HepG2 (cell line): ENCODE measurements around the gene ATP6V0A1. TPM values are rescaled to one million over a fixed set of nuclear protein-coding genes. Genes with fewer than 3 reads are reported as not detected.

Source experiments
- ATF6 ChIP-seq: sonication (generic); formaldehyde crosslinking; conservative IDR thresholded peaks from 2 replicates; pipeline ENCODE4 v1.4.0; 2020; ENCODE audit warnings: missing genetic modification reagents
- ATM ChIP-seq: fragments of 450-650 bp; IDR thresholded peaks from 2 replicates; pipeline ENCODE4 v1.7.1; 2017; ENCODE audit warnings: mild to moderate bottlenecking, borderline replicate concordance
- HOXD1 ChIP-seq: sonication (generic); formaldehyde crosslinking; IDR thresholded peaks from 2 replicates; pipeline ENCODE4 v1.5.0; 2020; ENCODE audit warnings: missing genetic modification reagents
- MAZ ChIP-seq, 2 experiments: sonication (generic) in 1 of 2; formaldehyde crosslinking in 1 of 2; IDR thresholded peaks; 2 replicates each; pipeline versions ENCODE4 v1.5.0 to v1.6.1; 2012 to 2020; ENCODE audit warnings: low read depth in 2 of 2, mild to moderate bottlenecking in 2 of 2, borderline replicate concordance in 1 of 2, improper control_type of control experiment in 1 of 2, low read length in 1 of 2, missing genetic modification reagents in 1 of 2, moderate library complexity in 1 of 2
- MTA3 ChIP-seq: sonication (generic); formaldehyde crosslinking; IDR thresholded peaks from 2 replicates; pipeline ENCODE4 v1.4.0; 2020; ENCODE audit warnings: missing genetic modification reagents
- MTERF4 ChIP-seq: sonication (generic); formaldehyde crosslinking; IDR thresholded peaks from 2 replicates; pipeline ENCODE4 v1.8.0; 2023; ENCODE audit warnings: mild to moderate bottlenecking, missing genetic modification reagents
- PHB2 ChIP-seq: fragments of 450-650 bp; IDR thresholded peaks from 2 replicates; pipeline ENCODE4 v1.6.1; 2018; ENCODE audit not compliant: partially characterized antibody
- SNRNP70 ChIP-seq: fragments of 200-400 bp; formaldehyde crosslinking; IDR thresholded peaks from 2 replicates; pipeline ENCODE4 v1.6.1; 2017; ENCODE audit warnings: mild to moderate bottlenecking, low read depth, low read length, moderate library complexity
- YEATS4 ChIP-seq: sonication (generic); formaldehyde crosslinking; IDR thresholded peaks from 2 replicates; pipeline ENCODE4 v1.4.0; 2020; ENCODE audit warnings: missing genetic modification reagents, borderline replicate concordance
- YY1 ChIP-seq: IDR thresholded peaks from 2 replicates; pipeline ENCODE4 v1.6.1; 2011; ENCODE audit warnings: low read length, low read depth, moderate library complexity, mild to moderate bottlenecking; ENCODE audit not compliant: insufficient read depth, insufficient replicate concordance
- ZNF138 ChIP-seq: sonication (generic); formaldehyde crosslinking; IDR thresholded peaks from 2 replicates; pipeline ENCODE4 v1.5.0; 2020; ENCODE audit warnings: mild to moderate bottlenecking, low read depth, missing genetic modification reagents
- ZNF253 ChIP-seq: sonication (generic); formaldehyde crosslinking; IDR thresholded peaks from 2 replicates; pipeline ENCODE4 v1.8.0; 2022; ENCODE audit warnings: mild to moderate bottlenecking, missing genetic modification reagents, borderline replicate concordance
- ZNF414 ChIP-seq: sonication (generic); formaldehyde crosslinking; IDR thresholded peaks from 2 replicates; pipeline ENCODE4 v1.5.0; 2020; ENCODE audit warnings: missing genetic modification reagents
- ZNF580 ChIP-seq: IDR thresholded peaks from 2 replicates; pipeline ENCODE4 v1.6.1; 2016; ENCODE audit warnings: low read depth, borderline replicate concordance
- ZNF614 ChIP-seq: IDR thresholded peaks from 2 replicates; pipeline ENCODE4 v1.6.1; 2018; ENCODE audit warnings: missing biosample characterization, missing genetic modification reagents, inconsistent platforms, borderline replicate concordance
- ZNF704 ChIP-seq: sonication (generic); formaldehyde crosslinking; IDR thresholded peaks from 2 replicates; pipeline ENCODE4 v1.8.1; 2023; ENCODE audit warnings: mild to moderate bottlenecking, inconsistent platforms, moderate library complexity, missing genetic modification reagents, borderline replicate concordance
- ZNF761 ChIP-seq: sonication (generic); formaldehyde crosslinking; conservative IDR thresholded peaks from 2 replicates; pipeline ENCODE4 v1.4.0; 2020; ENCODE audit warnings: mild to moderate bottlenecking, missing genetic modification reagents
- ZSCAN20 ChIP-seq: sonication (generic); formaldehyde crosslinking; IDR thresholded peaks from 2 replicates; pipeline ENCODE4 v1.4.0; 2020; ENCODE audit warnings: missing genetic modification reagents, mild to moderate bottlenecking, borderline replicate concordance
- polyA plus RNA-seq, 8 experiments: library from polyadenylated mRNA; depleted of rRNA in 3 of 8; stranded (reverse) in 7 of 8; unstranded in 1 of 8; fragments of >200 nt; fragmentation: Illumina TruSeq in 4 of 8; extraction: Trizol in 4 of 8; gene quantifications; 2 replicates each; pipeline versions ENCODE4 v1.2.1 to v1.2.3, GENCODE V29; 2011 to 2016; ENCODE audit warnings: low read depth in 4 of 8, missing spikeins in 1 of 8, mixed read lengths in 1 of 8; ENCODE audit not compliant: insufficient read depth in 1 of 8
- total RNA-seq, 5 experiments: library from RNA; depleted of rRNA; stranded (reverse); fragments of >200 nt; fragmentation: Illumina TruSeq; extraction: Trizol; gene quantifications; 2 replicates each; pipeline ENCODE4 v1.2.3, GENCODE V29; 2016; ENCODE audit warnings: low read depth in 1 of 5

ATP6V0A1 gene
- total and polyA plus RNA-seq, 2 of the 13 experiments (the other 11 are each of a cell fraction or from before 2014, with no cell fraction given), result 27.9 to 54.1 TPM

GRCh38 chr17:42531455-42532354, 73.0 kb downstream of the ATP6V0A1 start (continued):
- no peak for TF ChIP-seq ZNF414 (CRISPR knock-in tag)
- no peak for TF ChIP-seq SNRNP70
- 0 out of 2 replicates have a peak, but pooled peaks have one; percentile 33 for TF ChIP-seq ZNF614 (CRISPR knock-in tag)
- no peak for TF ChIP-seq ATM
- no peak for TF ChIP-seq MTERF4 (CRISPR knock-in tag)
- TF ChIP-seq ZNF580 (CRISPR knock-in tag), result no peak
- no peak for TF ChIP-seq ZNF138 (CRISPR knock-in tag)
- TF ChIP-seq HOXD1, result peak; percentile 89
- TF ChIP-seq ZNF253 (CRISPR knock-in tag), result no peak
- TF ChIP-seq MAZ (IDR thresholded peaks at IDR 0.05; ENCODE audit: borderline replicate concordance, low read depth, low read length), result no peak
- TF ChIP-seq MAZ (CRISPR knock-in tag; IDR thresholded peaks at IDR 0.05; ENCODE audit: low read depth), result peak; percentile 53; the same call in 1 of the 2 replicates
- TF ChIP-seq YY1, result peak; percentile 71
- no peak for TF ChIP-seq PHB2
- peak; percentile 75 for TF ChIP-seq ZNF761 (CRISPR knock-in tag)
- TF ChIP-seq ZSCAN20 (CRISPR knock-in tag), result no peak
- TF ChIP-seq MTA3, result no peak
- TF ChIP-seq ZNF704 (CRISPR knock-in tag), result no peak
- no peak; the same call in 1 of the 2 replicates for TF ChIP-seq YEATS4 (CRISPR knock-in tag)
- no peak for TF ChIP-seq ATF6 (CRISPR knock-in tag)
